GM23338 (cell line): ENCODE measurements around the gene NRCAM. TPM values are rescaled to one million over a fixed set of nuclear protein-coding genes. Genes with fewer than 3 reads are reported as not detected.

Experiments
- ATAC-seq: fragments of 200-7000 bp; cut with Tn5 transposase; 3 replicates; pipeline ENCODE4 v1.9.1; 2020
- DNase-seq: peaks from one replicate; pipeline ENCODE4 v3.0.0-alpha.2; 2015; ENCODE audit warnings: low spot score
- H2AFZ ChIP-seq: fragments of 200-600 bp; sonication (generic); 2 replicates; pipeline ENCODE4 v1.8.0; 2016; ENCODE audit warnings: antibody characterized with exemption, mild to moderate bottlenecking, moderate library complexity
- H3F3A ChIP-seq: fragments of 200-600 bp; sonication (generic); replicated peaks from 2 replicates; pipeline ENCODE4 v1.8.0; 2017; ENCODE audit warnings: antibody characterized with exemption, mixed run types, low read depth
- H3K27ac ChIP-seq: fragments of 200-600 bp; sonication (generic); 2 replicates; pipeline ENCODE4 v1.6.1; 2016; ENCODE audit warnings: low read depth
- H3K27me3 ChIP-seq: fragments of 200-600 bp; sonication (generic); 2 replicates; pipeline ENCODE4 v1.8.0; 2016; ENCODE audit warnings: mild to moderate bottlenecking, mixed run types, moderate library complexity; ENCODE audit not compliant: insufficient read depth
- H3K36me3 ChIP-seq: fragments of 200-600 bp; sonication (generic); 2 replicates; pipeline ENCODE4 v1.8.0; 2016; ENCODE audit warnings: mild to moderate bottlenecking; ENCODE audit not compliant: insufficient read depth
- H3K4me1 ChIP-seq: fragments of 200-600 bp; sonication (generic); 2 replicates; pipeline ENCODE4 v1.8.0; 2016; ENCODE audit warnings: mild to moderate bottlenecking, moderate library complexity; ENCODE audit not compliant: insufficient read depth
- H3K4me2 ChIP-seq: fragments of 200-600 bp; sonication (generic); 2 replicates; pipeline ENCODE4 v1.7.1; 2017; ENCODE audit warnings: mixed run types
- H3K4me3 ChIP-seq: fragments of 200-600 bp; sonication (generic); 2 replicates; pipeline ENCODE4 v1.6.1; 2016; ENCODE audit warnings: mixed run types
- H3K79me2 ChIP-seq: fragments of 200-600 bp; sonication (generic); replicated peaks from 2 replicates; pipeline ENCODE4 v1.8.0; 2017; ENCODE audit warnings: mild to moderate bottlenecking; ENCODE audit not compliant: insufficient read depth
- H3K9me2 ChIP-seq: fragments of 200-600 bp; sonication (generic); 2 replicates; pipeline ENCODE4 v1.8.0; 2017; ENCODE audit not compliant: insufficient read depth
- H4K20me1 ChIP-seq: fragments of 200-600 bp; sonication (generic); replicated peaks from 2 replicates; pipeline ENCODE4 v1.8.0; 2017; ENCODE audit warnings: mild to moderate bottlenecking; ENCODE audit not compliant: insufficient read depth
- H3K27ac Mint-ChIP-seq: 2 replicates; pipeline ENCODE4 v1.8.0; 2020; ENCODE audit warnings: inconsistent platforms, mild to moderate bottlenecking, moderate library complexity, mixed read lengths
- H3K27me3 Mint-ChIP-seq: 3 replicates; pipeline ENCODE4 v1.8.0; 2022; ENCODE audit warnings: low read depth, mild to moderate bottlenecking, moderate library complexity, mixed read lengths, inconsistent platforms; ENCODE audit not compliant: insufficient read depth, poor library complexity
- H3K36me3 Mint-ChIP-seq: 3 replicates; pipeline ENCODE4 v1.8.0; 2021; ENCODE audit warnings: low read depth, mild to moderate bottlenecking, inconsistent platforms, moderate library complexity, mixed read lengths
- H3K4me1 Mint-ChIP-seq: 3 replicates; pipeline ENCODE4 v1.8.0; 2020; ENCODE audit warnings: mild to moderate bottlenecking, inconsistent platforms, mixed read lengths
- H3K4me3 Mint-ChIP-seq: 3 replicates; pipeline ENCODE4 v1.8.0; 2021; ENCODE audit warnings: moderate library complexity, mild to moderate bottlenecking, inconsistent platforms, mixed read lengths
- H3K9me3 Mint-ChIP-seq: 3 replicates; pipeline ENCODE4 v1.8.0; 2020; ENCODE audit warnings: moderate library complexity, mild to moderate bottlenecking, inconsistent platforms, mixed read lengths
- CREB1 ChIP-seq: fragments of 250-450 bp; sonication (Bioruptor Pico); IDR thresholded peaks from 2 replicates; pipeline ENCODE4 v1.5.0; 2020; ENCODE audit warnings: low read depth, mild to moderate bottlenecking, moderate library complexity
- EZH2 ChIP-seq: fragments of 200-600 bp; sonication (generic); IDR thresholded peaks from one replicate; pipeline ENCODE4 v1.8.0; 2017; ENCODE audit warnings: antibody characterized with exemption, mild to moderate bottlenecking, low read depth; ENCODE audit not compliant: unreplicated experiment
- EZH2phosphoT487 ChIP-seq: fragments of 200-600 bp; sonication (generic); IDR thresholded peaks from one replicate; pipeline ENCODE4 v1.8.1; 2018; ENCODE audit warnings: antibody characterized with exemption; ENCODE audit not compliant: unreplicated experiment
- JUNB ChIP-seq: IDR thresholded peaks from one replicate; pipeline ENCODE4 v1.6.1; 2016; ENCODE audit warnings: antibody characterized with exemption; ENCODE audit not compliant: unreplicated experiment
- NANOG ChIP-seq: IDR thresholded peaks from 2 replicates; pipeline ENCODE4 v1.6.1; 2016; ENCODE audit warnings: antibody characterized with exemption, borderline replicate concordance
- REST ChIP-seq: IDR thresholded peaks from one replicate; pipeline ENCODE4 v1.6.1; 2018; ENCODE audit warnings: antibody characterized with exemption; ENCODE audit not compliant: unreplicated experiment
- STAT1 ChIP-seq: IDR thresholded peaks from one replicate; pipeline ENCODE4 v1.6.1; 2016; ENCODE audit warnings: antibody characterized with exemption; ENCODE audit not compliant: unreplicated experiment
- ZNF114 ChIP-seq: fragments of 250-450 bp; sonication (Bioruptor Pico); IDR thresholded peaks from 2 replicates; pipeline ENCODE4 v1.5.0; 2020; ENCODE audit warnings: mild to moderate bottlenecking, moderate library complexity
- ZNF331 ChIP-seq: fragments of 250-450 bp; sonication (Bioruptor Pico); IDR thresholded peaks from 2 replicates; pipeline ENCODE4 v1.5.0; 2020; ENCODE audit warnings: low read depth, mild to moderate bottlenecking, moderate library complexity
- polyA plus RNA-seq: library from polyadenylated mRNA; unstranded; fragments of >200 nt; fragmentation: Nextera tagmentation; extraction: Ambion mirVana; gene quantifications from 2 replicates; pipeline ENCODE4 v1.2.1, GENCODE V29; 2016
- total RNA-seq: library from RNA; depleted of rRNA; stranded (reverse); fragments of >200 nt; shearing (Covaris generic); gene quantifications from 2 replicates; pipeline ENCODE4 v1.2.3, GENCODE V29; 2014
- TF ChIP-seq, protein P1 (sequence below), 2 experiments: fragments of 200-600 bp in 1 of 2; sonication (generic) in 1 of 2; conservative IDR thresholded peaks; 2 replicates each; pipeline versions ENCODE4 v1.5.1 to v1.6.1; 2016 to 2017; ENCODE audit warnings: antibody characterized with exemption in 2 of 2, low read depth in 2 of 2, mild to moderate bottlenecking in 2 of 2, moderate library complexity in 1 of 2

NRCAM gene
- total and polyA plus RNA-seq, 2 experiments from 2014 or later, result 2.5 to 6.8 TPM

- Histone ChIP-seq H3K9me2 (no peaks in the 10 kb centered on the region), H3K4me3 (no peak overlapping the region), H3K4me1 (no peaks in the 10 kb centered on the region), H4K20me1 (no peaks in the 10 kb centered on the region), H3K79me2 (no peaks in the 10 kb centered on the region), H2AFZ (no peak overlapping the region), H3K4me2 (no peak overlapping the region), H3K27ac (no peak overlapping the region), H3F3A (no peaks in the 10 kb centered on the region), H3K27me3 (no peaks in the 10 kb centered on the region), H3K36me3 (no peaks in the 10 kb centered on the region)
- no peaks in the 10 kb centered on the region for H3K9me3 Mint-ChIP-seq
- H3K27ac Mint-ChIP-seq, result no peak overlapping the region
- ATAC-seq (no peak), DNase-seq (no peak)
- no peaks in the 10 kb centered on the region for H3K4me1 Mint-ChIP-seq
- TF ChIP-seq EZH2phosphoT487 (no peak), STAT1 (no peak), JUNB (no peak), ZNF331 (CRISPR knock-in tag) (no peak), REST (no peak), EZH2 (no peak)
- no peak overlapping the region for H3K4me3 Mint-ChIP-seq
- H3K36me3 Mint-ChIP-seq, result no peaks in the 10 kb centered on the region
- no peaks in the 10 kb centered on the region for H3K27me3 Mint-ChIP-seq
Observed at GRCh38 chr7:108120196-108120595, 336.0 kb downstream of the NRCAM start.

DNA sequence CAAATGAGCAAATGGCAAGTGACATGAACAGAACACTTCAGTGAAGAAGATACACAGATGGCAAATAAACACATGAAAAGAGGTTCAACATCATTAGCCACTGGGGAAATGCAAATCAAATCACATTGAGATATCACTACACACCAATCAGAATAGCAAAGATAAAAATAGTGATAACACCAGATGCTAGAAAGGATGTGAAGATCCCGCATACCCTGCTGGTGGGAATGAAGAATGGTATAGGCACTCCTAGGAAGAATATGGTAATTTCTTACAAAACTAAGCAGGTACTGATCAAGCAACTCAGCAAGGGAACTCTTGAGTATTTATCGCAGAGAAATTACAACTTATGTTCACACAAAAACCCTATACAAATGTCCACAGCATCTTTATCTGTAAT, 337.3 kb downstream of the NRCAM start:
- no peak overlapping the region for H3K4me3 Mint-ChIP-seq
- H3K27ac Mint-ChIP-seq, result no peak overlapping the region
- DNase-seq (peak; percentile 61), ATAC-seq (peak; percentile 77)
- Histone ChIP-seq H3K27me3 (no peaks in the 10 kb centered on the region), H3K79me2 (no peaks in the 10 kb centered on the region), H3F3A (no peaks in the 10 kb centered on the region), H4K20me1 (no peaks in the 10 kb centered on the region), H3K4me1 (no peaks in the 10 kb centered on the region), H2AFZ (no peak overlapping the region), H3K4me3 (no peak overlapping the region), H3K9me2 (no peaks in the 10 kb centered on the region), H3K36me3 (no peaks in the 10 kb centered on the region), H3K4me2 (no peak overlapping the region), H3K27ac (no peak overlapping the region)
- H3K27me3 Mint-ChIP-seq, result no peaks in the 10 kb centered on the region
- H3K36me3 Mint-ChIP-seq, result no peaks in the 10 kb centered on the region
- TF ChIP-seq ZNF331 (CRISPR knock-in tag) (no peak), EZH2 (no peak), CREB1 (CRISPR knock-in tag) (no peak), ZNF114 (CRISPR knock-in tag) (no peak), REST (no peak), NANOG (no peak)
- TF ChIP-seq, protein P1, sequence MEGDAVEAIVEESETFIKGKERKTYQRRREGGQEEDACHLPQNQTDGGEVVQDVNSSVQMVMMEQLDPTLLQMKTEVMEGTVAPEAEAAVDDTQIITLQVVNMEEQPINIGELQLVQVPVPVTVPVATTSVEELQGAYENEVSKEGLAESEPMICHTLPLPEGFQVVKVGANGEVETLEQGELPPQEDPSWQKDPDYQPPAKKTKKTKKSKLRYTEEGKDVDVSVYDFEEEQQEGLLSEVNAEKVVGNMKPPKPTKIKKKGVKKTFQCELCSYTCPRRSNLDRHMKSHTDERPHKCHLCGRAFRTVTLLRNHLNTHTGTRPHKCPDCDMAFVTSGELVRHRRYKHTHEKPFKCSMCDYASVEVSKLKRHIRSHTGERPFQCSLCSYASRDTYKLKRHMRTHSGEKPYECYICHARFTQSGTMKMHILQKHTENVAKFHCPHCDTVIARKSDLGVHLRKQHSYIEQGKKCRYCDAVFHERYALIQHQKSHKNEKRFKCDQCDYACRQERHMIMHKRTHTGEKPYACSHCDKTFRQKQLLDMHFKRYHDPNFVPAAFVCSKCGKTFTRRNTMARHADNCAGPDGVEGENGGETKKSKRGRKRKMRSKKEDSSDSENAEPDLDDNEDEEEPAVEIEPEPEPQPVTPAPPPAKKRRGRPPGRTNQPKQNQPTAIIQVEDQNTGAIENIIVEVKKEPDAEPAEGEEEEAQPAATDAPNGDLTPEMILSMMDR (conservative IDR thresholded peaks at IDR 0.05; ENCODE audit: low read depth in 2 of 2), result peak in 1 of 2 experiments; percentile 56; a peak in 3 of 4 replicates
- no peaks in the 10 kb centered on the region for H3K9me3 Mint-ChIP-seq
- H3K4me1 Mint-ChIP-seq, result no peaks in the 10 kb centered on the region
